HepG2 (cell line): ENCODE results near the gene MFSD8. TPM values are rescaled to one million over a fixed set of nuclear protein-coding genes. Genes with fewer than 3 reads are reported as not detected.

Experiments
- ATAC-seq: fragments of 200-7000 bp; cut with Tn5 transposase; 3 replicates; pipeline ENCODE4 v1.9.1; 2020; ENCODE audit warnings: mild to moderate bottlenecking, moderate library complexity
- BruUV-seq: library from RNA; stranded (reverse); fragments of 400-500 nt; replicated peaks from 2 replicates; lab custom pipeline; 2021; lab: Mats Ljungman, UMichigan
- CTCF ChIA-PET: fragments of 300-600 bp; formaldehyde crosslinking; extraction: SDS; loops from one replicate; lab custom pipeline; 2021; ENCODE audit warnings: low total read pairs, inconsistent platforms, low intra/inter-chr PET ratio; lab: Yijun Ruan, JAX
- POLR2A ChIA-PET: fragments of 350-600 bp; sonication (Branson Sonifier 250); formaldehyde crosslinking; loops from one replicate; lab custom pipeline; 2020; ENCODE audit warnings: antibody characterized with exemption, inconsistent platforms; lab: Yijun Ruan, JAX
- DNase-seq: peaks from one replicate; pipeline ENCODE4 v3.0.0-alpha.2; 2015; ENCODE audit warnings: low spot score
- FAIRE-seq: peaks from 3 replicates; lab custom pipeline; 2011; peaks lifted over from hg19 to GRCh38; lab: Jason Lieb, UNC
- H2AFZ ChIP-seq: one replicate; pipeline ENCODE4 v1.6.1; 2011; ENCODE audit warnings: low read length, inconsistent platforms
- H3K27ac ChIP-seq: fragments of 300-600 bp; 3 replicates; pipeline ENCODE4 v1.8.0; 2011; ENCODE audit warnings: mixed run types, mild to moderate bottlenecking, mixed read lengths, low read length, inconsistent platforms; ENCODE audit not compliant: insufficient read depth; ENCODE audit errors: extremely low read length
- H3K27me3 ChIP-seq, 2 experiments: fragments of 200-600 bp in 1 of 2; 2 replicates in 1 of 2; 3 replicates in 1 of 2; pipeline versions ENCODE4 v1.6.0 to v1.8.0; 2011; ENCODE audit warnings: low read length in 2 of 2, mild to moderate bottlenecking in 2 of 2, moderate library complexity in 2 of 2, inconsistent platforms in 1 of 2; ENCODE audit not compliant: insufficient read depth in 2 of 2, control insufficient read depth in 1 of 2
- H3K36me3 ChIP-seq, 2 experiments: fragments of 200-600 bp in 1 of 2; replicated peaks in 1 of 2; 2 replicates in 1 of 2; 3 replicates in 1 of 2; pipeline versions ENCODE4 v1.5.1 to v1.8.0; 2011; ENCODE audit warnings: low read length in 2 of 2, inconsistent platforms in 1 of 2; ENCODE audit not compliant: insufficient read depth in 2 of 2, control insufficient read depth in 1 of 2
- H3K4me1 ChIP-seq: 2 replicates; pipeline ENCODE4 v1.5.1; 2012; ENCODE audit warnings: low read length, inconsistent platforms; ENCODE audit not compliant: insufficient read depth
- H3K4me2 ChIP-seq: 2 replicates; pipeline ENCODE4 v1.6.0; 2011; ENCODE audit warnings: low read depth, low read length, inconsistent platforms
- H3K4me3 ChIP-seq, 3 experiments: fragments of 200-600 bp in 1 of 3; sonication (generic), shearing (Covaris generic) in 1 of 3; replicated peaks in 1 of 3; 2 replicates each; pipeline ENCODE4 v1.5.1; 2011 to 2016; ENCODE audit warnings: low read length in 3 of 3, inconsistent platforms in 2 of 3, low read depth in 2 of 3, mild to moderate bottlenecking in 2 of 3, control low read depth in 1 of 3, mixed read lengths in 1 of 3; ENCODE audit not compliant: insufficient read depth in 1 of 3
- H3K79me2 ChIP-seq: one replicate; pipeline ENCODE4 v1.6.1; 2011; ENCODE audit warnings: low read length, inconsistent platforms; ENCODE audit not compliant: insufficient read depth
- H3K9ac ChIP-seq: 2 replicates; pipeline ENCODE4 v1.6.0; 2011; ENCODE audit warnings: mild to moderate bottlenecking, low read depth, low read length, inconsistent platforms; ENCODE audit not compliant: insufficient read depth
- H3K9me3 ChIP-seq: 2 replicates; pipeline ENCODE4 v1.5.1; 2012; ENCODE audit warnings: mild to moderate bottlenecking, low read length
- H4K20me1 ChIP-seq: 2 replicates; pipeline ENCODE4 v1.6.0; 2011; ENCODE audit warnings: inconsistent platforms, mild to moderate bottlenecking, low read length, moderate library complexity; ENCODE audit not compliant: insufficient read depth
- GTF3A ChIP-seq: sonication (generic); formaldehyde crosslinking; conservative IDR thresholded peaks from 2 replicates; pipeline ENCODE4 v1.4.0; 2020; ENCODE audit warnings: mild to moderate bottlenecking, missing genetic modification reagents
- HOXA5 ChIP-seq: sonication (generic); formaldehyde crosslinking; IDR thresholded peaks from 2 replicates; pipeline ENCODE4 v1.4.0; 2020; ENCODE audit warnings: missing genetic modification reagents
- NR2F2 ChIP-seq: IDR thresholded peaks from 2 replicates; pipeline ENCODE4 v1.6.1; 2012; ENCODE audit warnings: low read depth, inconsistent platforms, borderline replicate concordance
- RFXAP ChIP-seq: sonication (generic); formaldehyde crosslinking; IDR thresholded peaks from 2 replicates; pipeline ENCODE4 v1.4.0; 2020; ENCODE audit warnings: missing genetic modification reagents, borderline replicate concordance
- SMC3 ChIP-seq: IDR thresholded peaks from 2 replicates; pipeline ENCODE4 v1.6.1; 2011; ENCODE audit warnings: low read length, improper control_type of control experiment
- SP4 ChIP-seq: sonication (generic); formaldehyde crosslinking; IDR thresholded peaks from 2 replicates; pipeline ENCODE4 v1.8.1; 2023; ENCODE audit warnings: mild to moderate bottlenecking, missing genetic modification reagents
- ZNF101 ChIP-seq: sonication (generic); formaldehyde crosslinking; IDR thresholded peaks from 2 replicates; pipeline ENCODE4 v1.4.0; 2020; ENCODE audit warnings: mild to moderate bottlenecking, low read depth, missing genetic modification reagents, borderline replicate concordance
- ZNF124 ChIP-seq: sonication (generic); formaldehyde crosslinking; IDR thresholded peaks from 2 replicates; pipeline ENCODE4 v1.4.0; 2020; ENCODE audit warnings: missing genetic modification reagents
- ZNF713 ChIP-seq: sonication (generic); formaldehyde crosslinking; IDR thresholded peaks from 2 replicates; pipeline ENCODE4 v1.4.0; 2020; ENCODE audit warnings: mild to moderate bottlenecking, missing genetic modification reagents
- WGBS: methylation state at CpG from one replicate; pipeline ENCODE4 v1.1.6; 2017; ENCODE audit warnings: low lambda C conversion rate; 5-methylcytosine and 5-hydroxymethylcytosine counted together
- in situ Hi-C: cut with HindIII; loops from 2 replicates; pipeline ENCODE4 v1.10.0; 2017; ENCODE audit warnings: low pct_unique_long_range_greater_than_20kb; ENCODE audit not compliant: extremely low pct_ligation_motif_present
- intact Hi-C: fragments of 100-400 bp; cut with micrococcal nuclease; formaldehyde crosslinking; loops from one replicate; pipeline ENCODE4 v1.10.0; 2022; ENCODE audit not compliant: unreplicated experiment
- polyA plus RNA-seq, 8 experiments: library from polyadenylated mRNA; depleted of rRNA in 3 of 8; stranded (reverse) in 7 of 8; unstranded in 1 of 8; fragments of >200 nt; fragmentation: Illumina TruSeq in 4 of 8; extraction: Trizol in 4 of 8; gene quantifications; 2 replicates each; pipeline versions ENCODE4 v1.2.1 to v1.2.3, GENCODE V29; 2011 to 2016; ENCODE audit warnings: low read depth in 4 of 8, missing spikeins in 1 of 8, mixed read lengths in 1 of 8; ENCODE audit not compliant: insufficient read depth in 1 of 8
- total RNA-seq, 5 experiments: library from RNA; depleted of rRNA; stranded (reverse); fragments of >200 nt; fragmentation: Illumina TruSeq; extraction: Trizol; gene quantifications; 2 replicates each; pipeline ENCODE4 v1.2.3, GENCODE V29; 2016; ENCODE audit warnings: low read depth in 1 of 5
- TF ChIP-seq, protein P1 (sequence below): sonication (generic); formaldehyde crosslinking; IDR thresholded peaks from 2 replicates; pipeline ENCODE4 v1.5.1; 2020; ENCODE audit warnings: mild to moderate bottlenecking, missing genetic modification reagents, borderline replicate concordance
- TF ChIP-seq, protein P2 (sequence below): sonication (generic); formaldehyde crosslinking; IDR thresholded peaks from 2 replicates; pipeline ENCODE4 v1.8.1; 2022; ENCODE audit warnings: low read depth, mild to moderate bottlenecking, missing genetic modification reagents
- TF ChIP-seq, protein P3 (sequence below): sonication (generic); formaldehyde crosslinking; IDR thresholded peaks from 2 replicates; pipeline ENCODE4 v1.4.0; 2020; ENCODE audit warnings: missing genetic modification reagents
- TF ChIP-seq, protein P4 (sequence below), 2 experiments: sonication (generic) in 1 of 2; formaldehyde crosslinking in 1 of 2; IDR thresholded peaks; 2 replicates each; pipeline versions ENCODE4 v1.4.0 to v1.6.1; 2016 to 2020; ENCODE audit warnings: borderline replicate concordance in 1 of 2, low read depth in 1 of 2, mild to moderate bottlenecking in 1 of 2, missing genetic modification reagents in 1 of 2
- TF ChIP-seq, protein P5 (sequence below): sonication (generic); formaldehyde crosslinking; IDR thresholded peaks from 2 replicates; pipeline ENCODE4 v1.5.0; 2020; ENCODE audit warnings: missing genetic modification reagents, mild to moderate bottlenecking, borderline replicate concordance

The MFSD8 gene
- total and polyA plus RNA-seq, 2 of the 13 experiments (the other 11 are each of a cell fraction or from before 2014, with no cell fraction given): 24.8 to 25.5 TPM

DNA sequence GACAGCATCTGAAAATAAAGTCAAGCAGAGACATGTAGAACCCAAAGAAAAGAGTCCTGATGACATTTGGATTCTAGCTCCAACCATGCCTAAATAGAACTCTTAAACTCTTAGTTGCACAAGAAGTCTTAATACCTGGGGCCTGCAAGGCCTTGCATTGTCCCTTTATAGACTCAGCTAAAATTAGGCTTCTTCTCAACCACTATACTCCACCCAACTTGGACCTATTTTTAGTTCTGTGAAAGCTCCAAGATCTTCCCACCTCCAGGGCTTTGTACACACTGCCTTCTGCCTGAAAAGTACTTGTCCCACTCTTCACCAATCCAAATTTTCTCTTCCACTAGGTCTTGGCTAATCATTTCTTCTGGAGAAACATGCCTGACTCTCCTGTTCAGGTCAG, 47.8 kb downstream of the MFSD8 start (continued):
- TF ChIP-seq, protein P1, sequence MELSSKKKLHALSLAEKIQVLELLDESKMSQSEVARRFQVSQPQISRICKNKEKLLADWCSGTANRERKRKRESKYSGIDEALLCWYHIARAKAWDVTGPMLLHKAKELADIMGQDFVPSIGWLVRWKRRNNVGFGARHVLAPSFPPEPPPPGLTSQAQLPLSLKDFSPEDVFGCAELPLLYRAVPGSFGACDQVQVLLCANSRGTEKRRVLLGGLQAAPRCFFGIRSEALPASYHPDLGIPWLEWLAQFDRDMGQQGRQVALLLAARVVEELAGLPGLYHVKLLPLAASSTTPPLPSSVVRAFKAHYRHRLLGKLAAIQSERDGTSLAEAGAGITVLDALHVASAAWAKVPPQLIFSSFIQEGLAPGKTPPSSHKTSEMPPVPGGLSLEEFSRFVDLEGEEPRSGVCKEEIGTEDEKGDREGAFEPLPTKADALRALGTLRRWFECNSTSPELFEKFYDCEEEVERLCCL (CRISPR knock-in tag): no peak
- no peak for TF ChIP-seq GTF3A (CRISPR knock-in tag)
- no peak for TF ChIP-seq ZNF124
- no peak for TF ChIP-seq ZNF713 (CRISPR knock-in tag)
- TF ChIP-seq, protein P2, sequence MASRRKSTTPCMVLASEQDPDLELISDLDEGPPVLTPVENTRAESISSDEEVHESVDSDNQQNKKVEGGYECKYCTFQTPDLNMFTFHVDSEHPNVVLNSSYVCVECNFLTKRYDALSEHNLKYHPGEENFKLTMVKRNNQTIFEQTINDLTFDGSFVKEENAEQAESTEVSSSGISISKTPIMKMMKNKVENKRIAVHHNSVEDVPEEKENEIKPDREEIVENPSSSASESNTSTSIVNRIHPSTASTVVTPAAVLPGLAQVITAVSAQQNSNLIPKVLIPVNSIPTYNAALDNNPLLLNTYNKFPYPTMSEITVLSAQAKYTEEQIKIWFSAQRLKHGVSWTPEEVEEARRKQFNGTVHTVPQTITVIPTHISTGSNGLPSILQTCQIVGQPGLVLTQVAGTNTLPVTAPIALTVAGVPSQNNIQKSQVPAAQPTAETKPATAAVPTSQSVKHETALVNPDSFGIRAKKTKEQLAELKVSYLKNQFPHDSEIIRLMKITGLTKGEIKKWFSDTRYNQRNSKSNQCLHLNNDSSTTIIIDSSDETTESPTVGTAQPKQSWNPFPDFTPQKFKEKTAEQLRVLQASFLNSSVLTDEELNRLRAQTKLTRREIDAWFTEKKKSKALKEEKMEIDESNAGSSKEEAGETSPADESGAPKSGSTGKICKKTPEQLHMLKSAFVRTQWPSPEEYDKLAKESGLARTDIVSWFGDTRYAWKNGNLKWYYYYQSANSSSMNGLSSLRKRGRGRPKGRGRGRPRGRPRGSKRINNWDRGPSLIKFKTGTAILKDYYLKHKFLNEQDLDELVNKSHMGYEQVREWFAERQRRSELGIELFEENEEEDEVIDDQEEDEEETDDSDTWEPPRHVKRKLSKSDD: no peak
- TF ChIP-seq SP4 (CRISPR knock-in tag): no peak

DNA sequence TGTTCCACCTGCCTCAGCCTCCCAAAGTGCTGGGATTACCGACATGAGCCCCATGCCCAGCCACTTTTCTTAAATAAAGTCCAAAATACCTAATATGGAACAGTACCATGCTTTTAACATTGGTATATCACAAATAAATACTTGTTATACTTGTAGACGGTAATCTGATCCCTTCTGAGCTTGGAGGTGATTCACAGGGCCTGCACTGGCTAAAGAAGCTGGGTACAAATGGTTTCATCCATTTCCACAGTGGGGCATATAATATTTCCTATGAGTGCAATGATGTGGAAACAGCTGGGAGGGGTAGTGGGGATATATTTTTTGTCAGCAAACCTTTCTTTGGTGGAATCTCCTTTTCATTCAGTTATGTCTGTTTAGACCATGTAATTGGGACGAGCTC, 48.5 kb downstream of the MFSD8 start:
- in situ Hi-C loops: no loop called here
- POLR2A ChIA-PET: no interaction called here
- ATAC-seq: no peak
- TF ChIP-seq, protein P3, sequence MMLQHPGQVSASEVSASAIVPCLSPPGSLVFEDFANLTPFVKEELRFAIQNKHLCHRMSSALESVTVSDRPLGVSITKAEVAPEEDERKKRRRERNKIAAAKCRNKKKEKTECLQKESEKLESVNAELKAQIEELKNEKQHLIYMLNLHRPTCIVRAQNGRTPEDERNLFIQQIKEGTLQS: no peak
- TF ChIP-seq, protein P4, sequence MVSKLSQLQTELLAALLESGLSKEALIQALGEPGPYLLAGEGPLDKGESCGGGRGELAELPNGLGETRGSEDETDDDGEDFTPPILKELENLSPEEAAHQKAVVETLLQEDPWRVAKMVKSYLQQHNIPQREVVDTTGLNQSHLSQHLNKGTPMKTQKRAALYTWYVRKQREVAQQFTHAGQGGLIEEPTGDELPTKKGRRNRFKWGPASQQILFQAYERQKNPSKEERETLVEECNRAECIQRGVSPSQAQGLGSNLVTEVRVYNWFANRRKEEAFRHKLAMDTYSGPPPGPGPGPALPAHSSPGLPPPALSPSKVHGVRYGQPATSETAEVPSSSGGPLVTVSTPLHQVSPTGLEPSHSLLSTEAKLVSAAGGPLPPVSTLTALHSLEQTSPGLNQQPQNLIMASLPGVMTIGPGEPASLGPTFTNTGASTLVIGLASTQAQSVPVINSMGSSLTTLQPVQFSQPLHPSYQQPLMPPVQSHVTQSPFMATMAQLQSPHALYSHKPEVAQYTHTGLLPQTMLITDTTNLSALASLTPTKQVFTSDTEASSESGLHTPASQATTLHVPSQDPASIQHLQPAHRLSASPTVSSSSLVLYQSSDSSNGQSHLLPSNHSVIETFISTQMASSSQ (IDR thresholded peaks at IDR 0.05; ENCODE audit: low read depth): no peak
- TF ChIP-seq, protein P4 (CRISPR knock-in tag; IDR thresholded peaks at IDR 0.05; ENCODE audit: borderline replicate concordance): no peak
- TF ChIP-seq, protein P5, sequence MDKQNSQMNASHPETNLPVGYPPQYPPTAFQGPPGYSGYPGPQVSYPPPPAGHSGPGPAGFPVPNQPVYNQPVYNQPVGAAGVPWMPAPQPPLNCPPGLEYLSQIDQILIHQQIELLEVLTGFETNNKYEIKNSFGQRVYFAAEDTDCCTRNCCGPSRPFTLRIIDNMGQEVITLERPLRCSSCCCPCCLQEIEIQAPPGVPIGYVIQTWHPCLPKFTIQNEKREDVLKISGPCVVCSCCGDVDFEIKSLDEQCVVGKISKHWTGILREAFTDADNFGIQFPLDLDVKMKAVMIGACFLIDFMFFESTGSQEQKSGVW: no peak
- no peak for TF ChIP-seq NR2F2
- no peak for TF ChIP-seq SMC3
- no peak for TF ChIP-seq ZNF101
- no peak for TF ChIP-seq RFXAP (CRISPR knock-in tag)
- no peak for TF ChIP-seq HOXA5 (CRISPR knock-in tag)

More for the DNA sequence above, 48.5 kb downstream of the MFSD8 start:
- CTCF ChIA-PET: no interaction called here
- H2AFZ ChIP-seq: no peak overlapping the region
- DNase-seq (no peak), FAIRE-seq (no peak)
- H3K4me1 ChIP-seq: no peaks in the 10 kb centered on the region
- intact Hi-C loops: no loop called here
- no peaks in the 10 kb centered on the region for H3K79me2 ChIP-seq
- no peak overlapping the region for H3K27ac ChIP-seq
- H3K9me3 ChIP-seq: no peaks in the 10 kb centered on the region
- H3K4me2 ChIP-seq: no peak overlapping the region
- H3K36me3 ChIP-seq: peaks cover 4 to 12% of the 10 kb centered on the region in 2 experiments
- no peak overlapping the region for H3K9ac ChIP-seq
- no peak overlapping the region for H3K4me3 ChIP-seq
- 96% methylated on average over 3 of the region's 3 CpGs for WGBS
- no TSS peak for BruUV-seq
- no peaks in the 10 kb centered on the region for H3K27me3 ChIP-seq
- H4K20me1 ChIP-seq: no peaks in the 10 kb centered on the region
